ENCODE data around the gene MYO9A.
"Not testable (repeated sequence)": the region's sequence is repeated elsewhere in the genome, so short reads cannot be mapped to it uniquely, and the experiment has no call there.

Gene MYO9A

DNA sequence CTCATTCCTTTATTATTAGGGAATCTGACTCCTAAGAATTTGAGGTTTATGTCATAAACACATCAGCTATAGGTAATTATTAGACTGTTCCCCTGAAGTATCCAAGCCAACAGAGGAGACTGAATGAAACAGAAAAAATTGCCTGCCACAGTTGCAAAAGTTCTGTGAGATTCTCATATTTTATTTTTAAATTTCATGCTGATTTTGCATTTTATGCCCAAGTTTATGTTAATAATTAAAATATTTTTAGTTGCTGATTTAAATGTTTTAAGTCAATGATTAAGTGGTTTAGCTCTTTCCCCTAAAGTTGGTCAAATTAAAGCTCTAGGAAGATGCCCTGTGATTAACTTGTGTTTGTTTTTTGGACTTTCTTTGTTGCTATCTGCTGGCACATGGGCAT lies 10.4 kb upstream of the MYO9A start:
- Histone ChIP-seq H3K36me3 (replicated peaks) (no peaks in the 10 kb centered on the region), H3K4me1 (no peaks in the 10 kb centered on the region)
- in situ Hi-C loops (cut with MboI; ENCODE audit: low sequenced_read_pairs) = no loop called here

DNA sequence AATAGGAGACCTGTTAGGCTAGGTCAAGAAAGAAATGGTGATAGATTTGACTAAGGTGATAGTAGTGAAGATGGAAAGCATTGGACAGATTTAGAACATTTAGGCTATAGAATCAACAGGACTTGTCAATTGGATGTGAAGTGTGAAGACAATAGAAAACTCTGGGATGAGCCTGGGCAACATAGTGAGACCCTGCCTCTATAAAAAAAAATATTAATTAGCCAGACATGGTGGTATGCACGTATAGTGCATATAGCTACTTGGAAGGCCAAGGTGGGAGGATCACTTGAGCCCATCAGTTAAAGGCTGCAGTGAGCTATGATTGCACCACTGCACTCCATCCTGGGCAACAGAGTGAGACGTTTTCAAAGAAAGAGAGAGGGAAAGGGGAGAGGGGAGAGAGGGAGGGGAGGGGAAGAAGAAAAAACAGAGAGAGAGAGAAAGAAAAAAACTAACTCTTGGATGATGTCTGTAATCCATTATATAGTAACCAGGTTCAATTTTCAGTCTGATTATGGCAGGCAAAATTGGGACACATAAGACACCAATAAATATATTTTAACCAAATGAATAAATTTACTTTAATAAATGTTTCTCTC lies 9.9 kb upstream of the MYO9A start:
- in situ Hi-C loops (cut with MboI; ENCODE audit: low sequenced_read_pairs) = no loop called here
- Histone ChIP-seq H3K4me1 (no peaks in the 10 kb centered on the region), H3K4me3 (no peak overlapping the region), H3K9me3 (no peaks in the 10 kb centered on the region), H3K27me3 (ENCODE audit: low read depth) (no peaks in the 10 kb centered on the region), H3K36me3 (replicated peaks) (no peaks in the 10 kb centered on the region)
- no peak for DNase-seq (ENCODE audit: low spot score in 2 of 2)

More for the DNA sequence above, 10.4 kb upstream of the MYO9A start:
- no peaks in the 10 kb centered on the region for H3K9me3 ChIP-seq
- H3K4me3 ChIP-seq = no peak overlapping the region
- DNase-seq (ENCODE audit: low spot score in 2 of 2) = no peak
- H3K27me3 ChIP-seq (ENCODE audit: low read depth) = no peaks in the 10 kb centered on the region

DNA sequence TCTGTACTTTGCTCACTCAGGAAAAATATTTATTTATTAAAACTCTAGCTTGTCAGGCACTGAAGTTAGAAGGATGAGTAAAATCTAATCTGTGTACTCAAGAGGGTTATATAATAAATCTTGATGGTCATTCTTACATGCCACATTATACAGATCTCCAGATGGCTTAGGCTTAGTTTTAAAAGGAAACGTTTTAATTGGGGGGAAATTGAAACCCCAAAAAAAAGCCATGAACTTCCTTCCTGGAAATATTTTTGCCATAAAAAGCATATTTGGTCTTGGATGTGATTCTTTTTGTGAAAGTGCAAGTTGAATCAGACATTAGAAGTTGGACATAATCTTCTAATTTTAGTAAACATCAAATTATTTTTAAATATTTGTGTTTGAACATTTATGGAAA lies 6.3 kb upstream of the MYO9A start:
- Histone ChIP-seq H3K27me3 (ENCODE audit: low read depth) (no peaks in the 10 kb centered on the region), H3K36me3 (replicated peaks) (no peaks in the 10 kb centered on the region), H3K9me3 (no peaks in the 10 kb centered on the region), H3K4me3 (no peak overlapping the region), H3K4me1 (no peaks in the 10 kb centered on the region; the same call in 1 of the 2 replicates)
- in situ Hi-C loops (cut with MboI; ENCODE audit: low sequenced_read_pairs) = no loop called here
- no peak for DNase-seq (ENCODE audit: low spot score in 2 of 2)

DNA sequence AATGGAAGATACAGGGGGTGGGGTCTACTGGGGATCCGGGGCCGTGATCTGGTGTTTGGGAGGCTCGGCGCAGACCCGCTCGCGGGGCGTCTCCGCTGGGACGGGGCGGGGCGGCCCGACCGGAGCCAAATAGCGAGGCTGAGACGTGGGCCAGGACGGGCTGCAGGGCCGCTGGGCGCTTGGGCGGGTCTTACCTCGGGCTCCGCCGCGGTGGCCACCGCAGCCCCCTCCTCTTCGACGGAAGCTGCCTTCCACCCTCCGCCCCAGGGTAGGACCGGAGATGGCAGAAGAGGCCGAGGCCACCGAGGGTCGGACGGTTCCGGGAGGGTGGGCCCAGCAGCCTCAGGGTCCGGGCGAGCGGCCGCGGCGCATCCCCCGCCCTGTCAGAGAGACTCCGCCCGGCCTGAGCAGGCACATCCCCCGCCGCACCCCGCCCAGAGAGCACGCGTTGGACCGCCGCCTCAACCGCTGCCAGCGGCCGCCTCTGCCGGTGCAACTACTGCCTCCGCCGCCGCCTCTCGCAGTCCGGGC lies 399 bp downstream of the MYO9A start:
- peak; percentile 89 to 94 for DNase-seq (ENCODE audit: low spot score in 2 of 2)
- no peaks in the 10 kb centered on the region for H3K9me3 ChIP-seq
- H3K4me1 ChIP-seq = peaks cover 15% of the 10 kb centered on the region
- peak overlapping the region; percentile 85 for H3K4me3 ChIP-seq
- H3K27me3 ChIP-seq (ENCODE audit: low read depth) = no peaks in the 10 kb centered on the region
- no peaks in the 10 kb centered on the region; the same call in 1 of the 2 replicates for H3K36me3 ChIP-seq (replicated peaks)
- in situ Hi-C loops (cut with MboI; ENCODE audit: low sequenced_read_pairs) = no loop called here

DNA sequence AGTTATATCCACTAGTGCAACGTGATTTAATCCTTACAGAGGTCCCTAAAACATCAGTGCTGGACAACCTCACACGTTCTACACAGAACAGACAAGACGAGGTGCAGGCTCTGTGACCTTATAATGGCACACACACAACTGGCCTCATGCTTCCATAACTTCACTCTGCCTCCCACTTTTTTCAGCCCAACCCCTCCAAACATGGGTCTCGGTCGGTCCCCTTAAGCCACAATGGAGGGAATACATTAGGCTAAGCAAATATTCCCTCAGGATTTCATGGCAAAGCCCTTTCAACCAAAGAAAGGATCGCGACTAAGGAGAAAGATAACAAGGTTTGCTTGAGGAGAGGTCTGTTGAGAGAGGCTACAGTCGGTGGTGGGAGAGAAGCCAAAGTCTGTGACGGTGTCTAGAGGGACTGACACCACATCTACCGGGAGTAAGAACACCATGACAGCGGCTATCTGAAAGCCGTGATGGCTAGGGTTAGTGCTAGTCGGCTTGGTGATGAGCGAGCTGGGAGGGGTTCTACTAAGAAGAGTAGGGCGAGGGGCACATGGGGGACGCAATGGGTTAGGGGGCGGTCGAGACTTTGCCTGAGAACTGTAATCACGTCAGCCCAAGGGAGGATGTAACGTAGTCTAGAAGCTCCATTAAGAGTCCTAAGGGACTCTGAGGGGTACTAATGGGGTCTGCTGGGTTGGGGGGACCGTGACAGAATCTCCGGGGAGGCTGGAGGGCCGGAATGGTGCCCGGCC lies 1.0 kb downstream of the MYO9A start:
- Histone ChIP-seq H3K4me1 (peaks cover 15% of the 10 kb centered on the region), H3K36me3 (replicated peaks) (no peaks in the 10 kb centered on the region; the same call in 1 of the 2 replicates), H3K27me3 (ENCODE audit: low read depth) (no peaks in the 10 kb centered on the region), H3K9me3 (no peaks in the 10 kb centered on the region), H3K4me3 (peak overlapping the region; percentile 85)
- peak; percentile 44 to 62 for DNase-seq (ENCODE audit: low spot score in 2 of 2)
- in situ Hi-C loops (cut with MboI; ENCODE audit: low sequenced_read_pairs) = no loop called here

DNA sequence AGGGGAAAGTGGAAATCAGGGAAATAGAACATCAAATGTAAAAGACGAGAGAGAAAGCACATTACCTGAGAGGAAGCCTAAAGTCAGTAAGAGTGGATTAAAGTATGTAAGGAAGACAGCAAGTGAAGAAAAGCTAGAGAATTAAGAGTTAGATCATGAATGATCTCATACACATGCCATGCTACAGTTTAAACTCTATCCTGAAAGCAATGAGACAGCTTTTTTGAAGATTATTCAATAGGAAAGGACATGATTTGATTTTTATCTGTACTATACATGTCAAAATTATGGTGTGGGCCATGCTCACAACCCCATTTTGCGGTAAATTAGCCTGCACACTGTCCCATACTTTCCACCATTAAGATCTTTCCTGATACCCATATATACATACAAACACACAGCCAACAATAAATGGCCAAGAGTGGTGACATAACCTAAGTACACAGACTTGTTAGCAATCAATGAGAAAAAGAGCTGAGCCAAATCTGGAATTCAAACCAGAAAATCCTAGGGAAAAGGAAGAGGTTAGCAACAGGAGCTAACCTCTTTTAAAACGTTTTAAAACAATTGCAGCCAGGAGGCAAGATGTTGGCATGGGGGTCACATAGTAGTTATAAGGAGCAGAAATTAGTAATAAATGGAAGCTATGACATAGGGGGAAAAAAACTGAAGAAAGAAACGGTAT lies 4.5 kb downstream of the MYO9A start:
- Histone ChIP-seq H3K36me3 (replicated peaks) (no peaks in the 10 kb centered on the region; the same call in 1 of the 2 replicates), H3K9me3 (no peaks in the 10 kb centered on the region), H3K4me3 (no peak overlapping the region), H3K27me3 (ENCODE audit: low read depth) (no peaks in the 10 kb centered on the region), H3K4me1 (peaks cover 11% of the 10 kb centered on the region)
- in situ Hi-C loops (cut with MboI; ENCODE audit: low sequenced_read_pairs) = no loop called here
- no peak for DNase-seq (ENCODE audit: low spot score in 2 of 2)

DNA sequence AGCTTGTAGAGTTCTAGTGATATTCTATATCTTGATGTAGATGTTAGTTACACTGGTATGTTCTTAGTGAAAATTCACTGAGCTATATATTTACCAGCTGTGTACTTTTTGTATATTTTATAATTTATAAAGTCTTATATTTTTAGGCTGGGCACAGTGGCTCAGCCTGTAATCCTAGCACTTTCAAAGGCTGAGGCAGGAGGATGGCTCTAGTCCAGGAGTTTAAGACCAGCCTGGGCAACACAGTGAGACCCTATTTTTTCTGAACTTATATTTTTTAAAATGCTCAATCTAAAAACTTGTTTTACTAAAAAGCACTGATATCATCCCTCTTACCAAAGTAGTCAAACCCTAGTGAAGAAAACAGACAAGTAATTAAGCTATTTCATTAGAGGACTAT lies 5.1 kb downstream of the MYO9A start:
- Histone ChIP-seq H3K36me3 (replicated peaks) (no peaks in the 10 kb centered on the region; the same call in 1 of the 2 replicates), H3K4me1 (peaks cover 11% of the 10 kb centered on the region), H3K9me3 (no peaks in the 10 kb centered on the region), H3K4me3 (no peak overlapping the region), H3K27me3 (ENCODE audit: low read depth) (no peaks in the 10 kb centered on the region)
- no peak for DNase-seq (ENCODE audit: low spot score in 2 of 2)
- in situ Hi-C loops (cut with MboI; ENCODE audit: low sequenced_read_pairs) = no loop called here

DNA sequence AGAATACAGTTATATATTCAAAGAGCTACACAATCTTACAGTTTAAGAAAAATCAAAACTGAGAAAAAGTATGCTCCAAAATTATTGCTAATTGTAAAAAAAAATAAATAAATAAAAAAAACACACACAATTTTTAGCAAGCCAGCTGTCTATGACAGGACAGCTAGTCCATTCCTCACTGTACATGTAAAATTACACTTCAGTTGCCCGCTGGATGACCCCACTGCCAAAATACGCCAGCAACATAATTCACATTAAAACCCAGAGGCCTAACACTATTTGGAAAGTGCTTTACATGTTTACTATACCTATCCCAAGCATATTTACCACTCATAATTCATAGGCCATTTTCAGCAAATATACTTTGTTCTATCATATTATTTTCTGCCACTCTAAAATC lies 5.8 kb downstream of the MYO9A start:
- in situ Hi-C loops (cut with MboI; ENCODE audit: low sequenced_read_pairs) = no loop called here
- peaks cover 13% of the 10 kb centered on the region for H3K4me1 ChIP-seq
- no peaks in the 10 kb centered on the region for H3K36me3 ChIP-seq (replicated peaks)
- no peaks in the 10 kb centered on the region for H3K9me3 ChIP-seq
- DNase-seq (ENCODE audit: low spot score in 2 of 2) = no peak
- H3K27me3 ChIP-seq (ENCODE audit: low read depth) = no peaks in the 10 kb centered on the region
- H3K4me3 ChIP-seq = no peak overlapping the region

DNA sequence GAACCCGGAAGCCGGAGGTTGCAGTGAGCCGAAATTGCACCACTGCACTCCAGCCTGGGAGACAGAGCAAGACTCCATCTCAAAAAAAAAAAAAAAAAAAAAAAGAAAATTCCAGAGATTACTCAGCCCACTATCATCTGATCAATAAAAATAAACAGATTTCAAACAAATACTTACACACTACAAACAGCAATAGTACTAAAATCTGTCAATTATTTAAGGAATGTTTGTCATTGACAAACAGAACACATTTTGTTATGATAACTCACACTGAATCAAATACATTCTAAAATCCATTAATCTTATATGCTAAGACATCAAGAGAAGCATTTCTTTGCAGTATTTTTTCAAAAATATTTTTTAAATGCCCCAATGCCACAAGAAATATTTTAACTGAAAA lies 7.6 kb downstream of the MYO9A start:
- Histone ChIP-seq H3K36me3 (replicated peaks) (no peaks in the 10 kb centered on the region), H3K4me1 (peaks cover 5% of the 10 kb centered on the region), H3K9me3 (no peaks in the 10 kb centered on the region), H3K4me3 (no peak overlapping the region), H3K27me3 (ENCODE audit: low read depth) (no peaks in the 10 kb centered on the region)
- DNase-seq (ENCODE audit: low spot score in 2 of 2) = no peak
- in situ Hi-C loops (cut with MboI; ENCODE audit: low sequenced_read_pairs) = no loop called here

DNA sequence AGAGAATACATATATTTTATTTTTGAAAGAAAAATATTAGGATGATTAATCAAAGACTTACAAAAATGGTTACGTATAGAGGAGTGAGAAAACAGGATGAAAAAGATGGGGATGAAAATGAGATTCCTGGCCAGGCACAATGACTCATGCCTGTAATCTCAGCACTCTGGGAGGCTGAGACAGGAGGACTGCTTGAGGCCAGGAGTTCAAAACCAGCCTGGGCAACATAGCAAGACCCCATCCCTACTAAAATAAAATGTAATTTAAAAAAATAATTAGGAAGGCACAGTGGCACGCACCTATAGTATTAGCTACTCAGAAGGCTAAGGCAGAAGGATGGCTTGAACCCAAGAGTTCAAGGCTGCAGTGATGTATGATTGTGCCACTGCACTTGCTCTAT lies 11.9 kb downstream of the MYO9A start:
- Histone ChIP-seq H3K4me1 (peaks cover 9% of the 10 kb centered on the region), H3K36me3 (replicated peaks) (no peaks in the 10 kb centered on the region), H3K9me3 (no peaks in the 10 kb centered on the region), H3K4me3 (no peak overlapping the region), H3K27me3 (ENCODE audit: low read depth) (no peaks in the 10 kb centered on the region)
- DNase-seq (ENCODE audit: low spot score in 2 of 2) = peak in 1 of 2 experiments; percentile 1
- in situ Hi-C loops (cut with MboI; ENCODE audit: low sequenced_read_pairs) = no loop called here

DNA sequence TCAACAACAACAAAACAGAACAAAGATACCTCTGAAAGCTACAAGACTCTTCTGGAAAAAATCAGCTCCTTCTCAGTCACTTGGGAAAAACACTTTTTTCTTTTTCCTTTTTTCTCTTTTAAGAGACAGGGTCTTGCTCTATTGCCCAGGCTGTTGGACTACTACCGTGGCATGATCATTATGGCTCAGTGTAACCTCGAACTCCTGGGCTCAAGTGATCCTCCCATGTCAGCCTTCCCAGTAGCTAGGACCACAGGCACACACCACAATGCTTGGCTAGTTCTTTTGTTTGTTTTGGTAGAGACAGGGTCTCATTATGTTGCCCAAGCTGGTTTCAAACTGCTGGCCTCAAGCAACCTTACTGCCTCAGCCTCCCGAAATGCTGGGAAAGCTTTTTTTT lies 12.8 kb downstream of the MYO9A start:
- Histone ChIP-seq H3K4me3 (no peak overlapping the region), H3K36me3 (replicated peaks) (no peaks in the 10 kb centered on the region), H3K9me3 (no peaks in the 10 kb centered on the region), H3K27me3 (ENCODE audit: low read depth) (no peaks in the 10 kb centered on the region), H3K4me1 (peaks cover 9% of the 10 kb centered on the region)
- in situ Hi-C loops (cut with MboI; ENCODE audit: low sequenced_read_pairs) = no loop called here
- DNase-seq (ENCODE audit: low spot score in 2 of 2) = peak in 1 of 2 experiments; percentile 2

DNA sequence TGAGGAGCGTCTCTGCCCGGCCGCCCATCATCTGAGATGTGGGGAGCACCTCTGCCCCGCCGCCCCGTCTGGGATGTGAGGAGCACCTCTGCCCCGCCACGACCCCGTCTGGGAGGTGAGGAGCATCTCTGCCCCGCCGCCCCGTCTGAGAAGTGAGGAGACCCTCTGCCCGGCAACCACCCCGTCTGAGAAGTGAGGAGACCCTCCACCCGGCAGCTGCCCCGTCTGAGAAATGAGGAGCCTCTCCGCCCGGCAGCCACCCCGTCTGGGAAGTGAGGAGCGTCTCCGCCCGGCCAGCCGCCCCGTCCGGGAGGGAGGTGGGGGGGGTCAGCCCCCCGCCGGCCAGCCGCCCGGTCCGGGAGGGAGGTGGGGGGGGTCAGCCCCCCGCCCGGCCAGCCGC lies 17.4 kb downstream of the MYO9A start:
- H3K4me1 ChIP-seq; in situ Hi-C loops (cut with MboI; ENCODE audit: low sequenced_read_pairs); H3K9me3 ChIP-seq; H3K36me3 ChIP-seq (replicated peaks); H3K27me3 ChIP-seq (ENCODE audit: low read depth); DNase-seq (ENCODE audit: low spot score in 2 of 2); H3K4me3 ChIP-seq: not testable (repeated sequence)

DNA sequence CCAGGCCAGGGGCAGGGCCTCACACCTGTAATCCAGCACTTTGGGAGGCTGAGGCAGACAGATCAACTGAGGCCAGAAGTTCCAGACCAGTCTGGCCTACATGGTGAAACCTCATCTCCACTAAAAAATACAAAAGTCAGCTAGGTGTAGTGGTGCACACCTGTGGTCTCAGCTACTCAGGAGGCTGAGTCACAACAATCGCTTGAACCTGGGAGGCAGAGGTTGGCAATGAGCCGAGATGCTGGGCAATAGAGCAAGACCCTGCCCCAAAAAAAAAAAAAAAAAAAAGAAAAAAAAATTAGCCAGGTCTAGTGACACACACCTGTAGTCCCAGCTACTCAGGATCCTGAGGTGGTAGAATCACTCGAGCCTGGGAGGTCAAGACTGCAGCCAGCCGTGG lies 18.8 kb downstream of the MYO9A start:
- in situ Hi-C loops (cut with MboI; ENCODE audit: low sequenced_read_pairs) = no loop called here
- Histone ChIP-seq H3K4me1 (peaks cover 4% of the 10 kb centered on the region), H3K4me3 (no peak overlapping the region), H3K27me3 (ENCODE audit: low read depth) (no peaks in the 10 kb centered on the region), H3K36me3 (replicated peaks) (peaks cover 4% of the 10 kb centered on the region; the same call in 1 of the 2 replicates), H3K9me3 (peaks cover 5% of the 10 kb centered on the region; the same call in 1 of the 2 replicates)
- peak in 1 of 2 experiments; percentile 2 for DNase-seq (ENCODE audit: low spot score in 2 of 2)

DNA sequence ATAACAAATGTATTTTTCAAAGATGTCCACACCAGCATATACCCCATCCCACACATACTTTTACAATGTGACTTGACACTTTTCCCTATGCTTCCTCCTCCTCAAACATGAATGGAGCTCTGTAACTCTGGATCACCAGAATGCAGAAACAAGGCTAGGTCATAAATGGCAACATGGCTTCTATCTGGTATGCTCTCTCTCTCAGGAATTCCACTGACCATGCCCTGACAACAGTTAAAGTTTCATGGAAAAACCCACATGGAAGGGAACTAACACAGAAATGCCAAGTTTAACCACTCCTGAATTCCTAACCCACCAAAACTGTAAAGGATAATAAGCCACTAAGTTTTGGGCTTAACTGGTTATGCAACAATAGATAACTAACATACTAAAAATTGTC lies 19.9 kb downstream of the MYO9A start:
- DNase-seq (ENCODE audit: low spot score in 2 of 2) = peak in 1 of 2 experiments; percentile 3
- Histone ChIP-seq H3K36me3 (replicated peaks) (peaks cover 4% of the 10 kb centered on the region; the same call in 1 of the 2 replicates), H3K27me3 (ENCODE audit: low read depth) (no peaks in the 10 kb centered on the region), H3K4me1 (peaks cover 4% of the 10 kb centered on the region), H3K4me3 (no peak overlapping the region), H3K9me3 (peaks cover 5% of the 10 kb centered on the region; the same call in 1 of the 2 replicates)
- in situ Hi-C loops (cut with MboI; ENCODE audit: low sequenced_read_pairs) = no loop called here

All from HAP-1 (cell line).